Stimulated activated CD4-positive, alpha-beta T cell treated with anti-CD3 and anti-CD28 coated beads, Interleukin-1b, Interleukin-23, amount 100 ng/mL, for 1 hour (primary cell): ENCODE data around the gene MRPL36.
"Not testable (repeated sequence)": the region's sequence is repeated elsewhere in the genome, so short reads cannot be mapped to it uniquely, and the experiment has no call there.

Experiments used
- DNase-seq, 2 donors: peaks; one replicate each; pipeline ENCODE4 v3.0.0-alpha.2; 2020; ENCODE audit warnings: low read depth in 2 of 2

The MRPL36 gene

GRCh38 chr5:1815071-1815786 lies 15.6 kb upstream of the MRPL36 start:
- no peak for DNase-seq

GRCh38 chr5:1814183-1815020 lies 14.8 kb upstream of the MRPL36 start:
- no peak for DNase-seq

GRCh38 chr5:1810581-1811101 lies 11.0 kb upstream of the MRPL36 start:
- no peak for DNase-seq

GRCh38 chr5:1809416-1810035 lies 9.9 kb upstream of the MRPL36 start:
- DNase-seq = no peak

DNA sequence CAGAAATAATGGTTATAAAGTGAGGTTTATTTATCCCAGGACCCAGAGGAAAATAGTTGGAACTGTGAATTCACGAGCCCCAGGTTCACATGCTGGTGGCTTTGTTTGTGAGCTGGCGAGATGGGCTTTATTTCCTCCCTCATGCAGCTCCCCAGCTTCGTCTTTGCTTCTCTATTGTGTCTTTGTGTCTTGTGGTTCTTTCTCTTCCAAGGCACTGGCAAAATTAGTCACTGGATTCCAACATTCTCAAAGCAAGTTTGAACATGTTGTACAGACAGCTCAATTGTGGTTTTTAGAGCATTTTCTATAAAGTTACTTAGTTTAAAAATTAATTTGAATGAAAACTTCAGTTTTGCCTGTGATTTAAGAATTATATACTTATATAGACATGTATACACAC lies 8.8 kb upstream of the MRPL36 start:
- DNase-seq = no peak

DNA sequence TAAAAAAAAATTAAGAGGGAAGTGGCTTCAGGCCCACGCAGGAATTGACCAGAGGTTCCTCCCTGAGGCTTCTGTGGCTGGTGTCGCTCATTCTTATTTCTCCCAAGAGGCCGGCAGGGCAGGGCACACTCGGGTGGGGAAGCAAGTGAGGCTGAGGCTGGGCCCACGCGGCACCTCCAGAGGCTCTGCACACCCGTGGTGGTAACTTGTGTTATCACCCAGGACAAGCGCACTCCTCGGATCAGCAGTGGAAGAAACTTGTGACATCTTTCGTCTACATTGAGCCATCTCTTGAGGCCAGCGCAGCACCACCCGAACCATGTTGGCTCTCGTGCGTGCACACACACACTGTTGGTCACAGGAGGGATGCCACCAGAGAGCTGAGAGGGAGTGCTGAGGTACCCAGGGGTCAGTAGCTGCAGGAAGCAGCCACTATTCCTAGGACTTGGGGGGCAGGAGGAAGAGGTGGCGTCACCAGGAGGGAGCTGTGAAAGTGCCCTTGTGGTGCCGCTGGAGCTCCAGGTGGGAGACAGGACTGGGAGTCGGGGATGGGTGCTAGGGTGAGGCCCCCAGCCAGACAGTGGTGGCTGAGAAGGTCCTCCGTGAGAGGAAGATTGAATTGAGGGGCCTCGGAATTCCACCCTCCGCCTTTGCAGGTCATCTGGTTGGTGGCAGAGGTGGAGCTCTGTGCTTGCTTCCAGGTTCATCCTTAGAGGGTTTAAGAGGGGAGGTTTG lies 8.0 kb upstream of the MRPL36 start:
- DNase-seq = no peak

GRCh38 chr5:1806974-1807373 lies 7.3 kb upstream of the MRPL36 start:
- no peak for DNase-seq

- DNase-seq = no peak
Observed at GRCh38 chr5:1806199-1806598, 6.6 kb upstream of the MRPL36 start.

- no peak for DNase-seq
Observed at GRCh38 chr5:1805736-1806135, 6.1 kb upstream of the MRPL36 start.

- DNase-seq = no peak
Observed at GRCh38 chr5:1805326-1805725, 5.7 kb upstream of the MRPL36 start.

DNA sequence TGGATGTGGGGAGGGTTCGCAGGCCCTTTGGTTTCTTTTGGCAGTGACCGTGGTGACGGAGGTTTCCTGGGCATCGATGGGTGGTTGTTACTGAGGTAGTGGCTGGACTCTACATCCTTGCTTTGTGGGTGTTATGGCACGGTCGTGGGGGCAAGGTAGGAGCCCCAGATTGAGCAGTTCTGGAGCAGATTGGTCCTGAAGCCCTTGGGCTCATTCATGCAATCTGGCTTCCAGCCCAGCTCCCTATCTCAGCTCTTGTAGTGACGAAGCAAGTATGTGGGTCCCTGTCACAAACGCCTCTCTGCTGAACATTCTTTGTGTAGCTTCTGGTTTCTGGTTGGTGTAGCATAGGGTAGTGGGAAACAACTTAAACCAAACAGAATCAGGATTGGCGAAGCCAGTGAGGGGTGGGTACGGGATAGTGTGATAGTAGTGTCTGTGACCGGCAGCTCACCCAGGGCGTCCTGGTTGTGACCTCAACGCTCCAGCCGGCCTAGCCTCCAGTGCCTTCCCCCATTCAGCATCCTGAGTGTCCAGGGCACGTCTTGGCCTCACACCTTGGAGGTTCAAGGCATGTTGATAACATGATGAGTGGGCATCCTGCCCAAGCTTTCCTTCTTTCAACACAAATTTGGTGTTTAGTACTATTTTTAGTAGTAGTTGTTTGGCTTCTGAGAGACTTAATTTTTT lies 4.5 kb upstream of the MRPL36 start:
- no peak for DNase-seq

DNA sequence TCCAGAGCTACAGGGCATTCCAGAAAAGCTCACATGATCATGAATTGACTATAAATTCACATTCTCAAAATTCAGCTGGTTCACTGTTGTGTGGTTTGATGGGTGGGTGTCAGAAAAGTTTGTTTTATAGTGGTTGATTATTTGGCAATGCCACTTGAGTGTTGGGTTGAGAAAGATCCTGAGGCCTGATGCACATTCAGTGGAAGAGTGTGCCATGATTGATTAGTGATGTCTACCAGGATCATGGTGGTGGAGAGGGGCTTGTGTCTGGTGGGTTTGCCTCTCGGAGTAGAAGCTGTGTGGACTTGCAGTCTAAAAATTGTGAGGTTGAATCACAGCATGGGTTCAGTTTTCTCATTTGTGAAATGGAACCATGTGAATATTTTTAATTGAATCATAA lies 3.6 kb upstream of the MRPL36 start:
- DNase-seq = no peak

DNA sequence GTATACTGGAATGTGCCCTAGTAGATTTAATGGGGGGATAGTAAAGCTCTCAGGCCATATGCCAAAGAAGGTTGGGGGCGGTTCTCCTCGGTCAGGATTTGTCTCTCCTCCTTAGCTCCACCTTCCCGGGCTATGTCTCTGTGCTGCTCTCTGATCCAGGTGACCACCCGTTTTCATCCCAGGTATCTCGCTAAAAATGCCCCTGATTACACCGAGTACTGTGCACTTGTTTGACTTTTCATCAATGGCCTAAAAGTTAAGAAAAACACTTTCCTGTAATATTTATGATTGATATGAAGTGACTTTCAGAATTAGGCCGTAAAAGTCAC lies 2.3 kb upstream of the MRPL36 start:
- no peak for DNase-seq

- peak; percentile 48 to 56 for DNase-seq
Observed at GRCh38 chr5:1801222-1801966, 1.8 kb upstream of the MRPL36 start, which contains the start of gene NDUFS6. Gene NDUFS6, plus strand, starts transcription at chr5:1801407. Its CDS starts 11 bp downstream, at chr5:1801418.

GRCh38 chr5:1800472-1801221 lies 1.0 kb upstream of the MRPL36 start:
- no peak for DNase-seq

DNA sequence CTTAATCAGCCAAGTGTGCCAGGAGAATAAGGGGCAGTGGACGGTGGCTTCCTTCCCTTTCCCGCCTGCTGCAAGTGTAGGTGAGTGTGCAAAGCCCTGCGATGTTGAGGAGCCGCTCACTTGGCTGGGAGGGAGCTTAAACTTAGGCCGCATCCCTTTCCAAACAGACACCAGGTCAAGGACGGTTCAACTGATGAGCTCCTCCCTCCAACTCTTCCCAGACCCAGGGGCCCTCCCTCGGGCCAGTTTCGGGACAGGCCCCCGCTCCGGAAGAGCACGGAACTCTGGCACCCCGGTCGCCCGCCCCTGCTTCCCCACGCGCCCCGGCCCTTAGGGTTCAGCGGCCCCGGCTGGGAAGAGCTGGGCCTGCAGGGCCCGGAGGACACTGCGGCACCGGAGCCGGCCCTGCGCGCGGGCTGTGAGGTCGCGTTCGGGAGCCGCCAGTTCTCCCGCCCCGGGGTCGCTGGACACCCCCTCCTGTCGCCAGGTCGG lies 481 bp downstream of the MRPL36 start:
- no peak for DNase-seq

GRCh38 chr5:1798589-1798988 lies 1.0 kb downstream of the MRPL36 start:
- DNase-seq = not testable (repeated sequence)

- no peak for DNase-seq
Observed at GRCh38 chr5:1797855-1798254, 1.8 kb downstream of the MRPL36 start.

- DNase-seq = no peak
Observed at GRCh38 chr5:1797103-1797800, 2.4 kb downstream of the MRPL36 start.
